Body of pancreas (tissue), 4 donors: ENCODE data around the gene FSTL1. TPM values are rescaled to one million over a fixed set of nuclear protein-coding genes. Genes with fewer than 3 reads are reported as not detected.

Source experiments
- ATAC-seq: fragments of 150-250 bp; one replicate; pipeline ENCODE4 v1.9.1; 2016
- DNase-seq, 4 donors: peaks; one replicate each; pipeline ENCODE4 v3.0.0-alpha.2; 2019
- H3K27ac ChIP-seq, 4 donors: fragments of 200-600 bp; sonication (generic); 1 replicate in 3 of 4; 2 replicates in 1 of 4; pipeline versions ENCODE4 v1.5.1 to v1.6.1; 2016 to 2019; ENCODE audit warnings: mild to moderate bottlenecking in 1 of 4, mixed read lengths in 1 of 4, moderate library complexity in 1 of 4
- H3K27me3 ChIP-seq, 2 donors: fragments of 200-600 bp; sonication (generic); one replicate each; pipeline ENCODE4 v1.6.0; 2016; ENCODE audit warnings: mild to moderate bottlenecking in 1 of 2
- H3K36me3 ChIP-seq, 2 donors: fragments of 200-600 bp; sonication (generic); replicated peaks in 1 of 2; 2 replicates each; pipeline ENCODE4 v1.5.1; 2016; ENCODE audit warnings: low read depth in 2 of 2; ENCODE audit not compliant: insufficient read depth in 1 of 2
- H3K4me1 ChIP-seq: fragments of 200-600 bp; sonication (generic); one replicate; pipeline ENCODE4 v1.6.0; 2016
- H3K4me3 ChIP-seq, 2 donors: fragments of 200-600 bp; sonication (generic); 1 replicate in 1 of 2; 2 replicates in 1 of 2; pipeline ENCODE4 v1.5.1; 2016 to 2019
- H3K9me3 ChIP-seq, 3 donors: fragments of 200-600 bp; sonication (generic); 1 replicate in 2 of 3; 2 replicates in 1 of 3; pipeline ENCODE4 v1.5.1; 2016
- CTCF ChIP-seq, 7 experiments: fragments of 450-650 bp in 4 of 7; fragments of 200-600 bp in 3 of 7; sonication (generic) in 3 of 7; IDR thresholded peaks; one replicate each; pipeline ENCODE4 v1.5.1; 2016 to 2019; ENCODE audit warnings: antibody characterized with exemption in 7 of 7
- POLR2A ChIP-seq, 3 donors: fragments of 450-650 bp; IDR thresholded peaks; one replicate each; pipeline ENCODE4 v1.6.1; 2016; ENCODE audit warnings: antibody characterized with exemption in 3 of 3, mild to moderate bottlenecking in 2 of 3
- WGBS, 2 donors: methylation state at CpG; one replicate each; pipeline ENCODE4 v1.1.5; 2017; 5-methylcytosine and 5-hydroxymethylcytosine counted together
- intact Hi-C: fragments of 100-400 bp; cut with DNase I; formaldehyde crosslinking; loops from one replicate; pipeline ENCODE4 v1.15.1; 2023
- total RNA-seq, 2 donors: library from RNA; depleted of rRNA; stranded (reverse); fragments of >200 nt; gene quantifications; one replicate each; pipeline ENCODE4 v1.1.0, GENCODE V29; 2016

Gene FSTL1
- total RNA-seq, 2 donors from 2014 or later: 55.0 to 82.2 TPM

- no peak for TF ChIP-seq CTCF (IDR thresholded peaks at IDR 0.05)
- TF ChIP-seq POLR2A (IDR thresholded peaks at IDR 0.05): no peak
- Histone ChIP-seq H3K36me3 (no peaks in the 10 kb centered on the region), H3K27me3 (no peaks in the 10 kb centered on the region), H3K27ac (no peak overlapping the region), H3K4me1 (no peaks in the 10 kb centered on the region), H3K4me3 (no peak overlapping the region), H3K9me3 (no peaks in the 10 kb centered on the region)
- intact Hi-C loops: no loop called here
- DNase-seq: no peak
- 69 to 87% methylated on average over 3 of the region's 3 CpGs for whole genome bisulfite sequencing, 2 donors
- no peak for ATAC-seq
These were observed 10.6 kb upstream of the FSTL1 start for GRCh38 chr3:120461416-120461815.

GRCh38 chr3:120460862-120461261 is 10.1 kb upstream of the FSTL1 start:
- intact Hi-C loops: no loop called here
- H3K4me3 ChIP-seq: no peak overlapping the region
- H3K27ac ChIP-seq: no peak overlapping the region
- H3K9me3 ChIP-seq: no peaks in the 10 kb centered on the region
- no peaks in the 10 kb centered on the region for H3K4me1 ChIP-seq
- no peaks in the 10 kb centered on the region for H3K27me3 ChIP-seq
- TF ChIP-seq CTCF (IDR thresholded peaks at IDR 0.05) (no peak), POLR2A (IDR thresholded peaks at IDR 0.05) (no peak)
- ATAC-seq (no peak), DNase-seq (no peak)
- WGBS, 2 donors: 66 to 80% methylated on average over 9 of the region's 9 CpGs
- no peaks in the 10 kb centered on the region for H3K36me3 ChIP-seq

- intact Hi-C loops: no loop called here
- no peak for ATAC-seq
- Histone ChIP-seq H3K4me1 (no peaks in the 10 kb centered on the region), H3K27ac (no peak overlapping the region), H3K4me3 (no peak overlapping the region), H3K36me3 (no peaks in the 10 kb centered on the region), H3K9me3 (no peaks in the 10 kb centered on the region), H3K27me3 (no peaks in the 10 kb centered on the region)
- DNase-seq: no peak
- no peak for TF ChIP-seq CTCF (IDR thresholded peaks at IDR 0.05)
- TF ChIP-seq POLR2A (IDR thresholded peaks at IDR 0.05): no peak
- WGBS, 2 donors: 59 to 63% methylated on average over 5 of the region's 5 CpGs
These were observed 9.5 kb upstream of the FSTL1 start for GRCh38 chr3:120460181-120460790.

GRCh38 chr3:120459196-120459595 is 8.4 kb upstream of the FSTL1 start:
- H3K4me1 ChIP-seq: no peaks in the 10 kb centered on the region
- ATAC-seq: no peak
- intact Hi-C loops: no loop called here
- TF ChIP-seq POLR2A (IDR thresholded peaks at IDR 0.05) (no peak), CTCF (IDR thresholded peaks at IDR 0.05) (no peak)
- no peak overlapping the region for H3K4me3 ChIP-seq
- no peak for DNase-seq
- no peaks in the 10 kb centered on the region for H3K9me3 ChIP-seq
- no peaks in the 10 kb centered on the region for H3K36me3 ChIP-seq
- H3K27me3 ChIP-seq: no peaks in the 10 kb centered on the region
- H3K27ac ChIP-seq: no peak overlapping the region
- 56 to 76% methylated on average over 2 to 3 of the region's 3 CpGs for WGBS, 2 donors

- Histone ChIP-seq H3K9me3 (no peaks in the 10 kb centered on the region), H3K27ac (no peak overlapping the region), H3K4me1 (no peaks in the 10 kb centered on the region), H3K4me3 (no peak overlapping the region), H3K27me3 (no peaks in the 10 kb centered on the region), H3K36me3 (no peaks in the 10 kb centered on the region)
- ATAC-seq (no peak), DNase-seq (no peak)
- TF ChIP-seq CTCF (IDR thresholded peaks at IDR 0.05) (no peak), POLR2A (IDR thresholded peaks at IDR 0.05) (no peak)
- intact Hi-C loops: no loop called here
These were observed 7.0 kb upstream of the FSTL1 start for GRCh38 chr3:120457827-120458226.
